Glutamatergic neuron (in vitro differentiated cells): ENCODE data around the gene SIM2. TPM values are rescaled to one million over a fixed set of nuclear protein-coding genes. Genes with fewer than 3 reads are reported as not detected.

ENCODE experiments used
- DNase-seq: peaks from one replicate; pipeline ENCODE4 v3.0.0; 2022
- H3K27ac Mint-ChIP-seq: one replicate; pipeline ENCODE4 v1.8.0; 2020; ENCODE audit warnings: mild to moderate bottlenecking, mixed read lengths, inconsistent platforms; ENCODE audit not compliant: unreplicated experiment
- H3K27me3 Mint-ChIP-seq: one replicate; pipeline ENCODE4 v1.8.0; 2020; ENCODE audit warnings: mild to moderate bottlenecking, moderate library complexity, mixed read lengths, inconsistent platforms; ENCODE audit not compliant: unreplicated experiment
- H3K36me3 Mint-ChIP-seq: one replicate; pipeline ENCODE4 v1.8.0; 2020; ENCODE audit warnings: mild to moderate bottlenecking, mixed read lengths, inconsistent platforms; ENCODE audit not compliant: unreplicated experiment
- H3K4me1 Mint-ChIP-seq: one replicate; pipeline ENCODE4 v1.8.0; 2020; ENCODE audit warnings: mild to moderate bottlenecking, low read depth, mixed read lengths, inconsistent platforms; ENCODE audit not compliant: unreplicated experiment
- H3K4me3 Mint-ChIP-seq: one replicate; pipeline ENCODE4 v1.8.0; 2020; ENCODE audit warnings: mild to moderate bottlenecking, mixed read lengths, inconsistent platforms; ENCODE audit not compliant: unreplicated experiment
- H3K9me3 Mint-ChIP-seq: one replicate; pipeline ENCODE4 v1.8.0; 2020; ENCODE audit warnings: mild to moderate bottlenecking, moderate library complexity, mixed read lengths, inconsistent platforms; ENCODE audit not compliant: unreplicated experiment
- CTCF ChIP-seq: fragments of 200-600 bp; sonication (generic); IDR thresholded peaks from one replicate; pipeline ENCODE4 v1.5.0; 2021; ENCODE audit not compliant: partially characterized antibody, unreplicated experiment
- total RNA-seq: library from RNA; stranded (reverse); fragmentation: NEBNext Ultra II Directional; extraction: Animal tissue kit (Norgen Biotek cat#: 25700); gene quantifications from one replicate; pipeline ENCODE4 v1.2.1, GENCODE V29; 2021; ENCODE audit not compliant: unreplicated experiment

Gene SIM2
- total RNA-seq, 1 donor from 2014 or later: 4.8 TPM

GRCh38 chr21:36676039-36676950 lies 22.6 kb upstream of the SIM2 start:
- no peak overlapping the region for H3K4me3 Mint-ChIP-seq
- H3K27me3 Mint-ChIP-seq: no peaks in the 10 kb centered on the region
- H3K4me1 Mint-ChIP-seq: no peaks in the 10 kb centered on the region
- peaks cover 11% of the 10 kb centered on the region for H3K36me3 Mint-ChIP-seq
- TF ChIP-seq CTCF: no peak
- peaks cover 2% of the 10 kb centered on the region for H3K9me3 Mint-ChIP-seq
- no peak for DNase-seq
- H3K27ac Mint-ChIP-seq: no peak overlapping the region

GRCh38 chr21:36677443-36677842 lies 21.5 kb upstream of the SIM2 start:
- Mint-ChIP-seq H3K4me3 (no peak overlapping the region), H3K9me3 (peaks cover 2% of the 10 kb centered on the region), H3K27ac (no peak overlapping the region), H3K27me3 (peaks cover 5% of the 10 kb centered on the region), H3K36me3 (peaks cover 15% of the 10 kb centered on the region), H3K4me1 (no peaks in the 10 kb centered on the region)
- DNase-seq: no peak
- no peak for TF ChIP-seq CTCF

DNA sequence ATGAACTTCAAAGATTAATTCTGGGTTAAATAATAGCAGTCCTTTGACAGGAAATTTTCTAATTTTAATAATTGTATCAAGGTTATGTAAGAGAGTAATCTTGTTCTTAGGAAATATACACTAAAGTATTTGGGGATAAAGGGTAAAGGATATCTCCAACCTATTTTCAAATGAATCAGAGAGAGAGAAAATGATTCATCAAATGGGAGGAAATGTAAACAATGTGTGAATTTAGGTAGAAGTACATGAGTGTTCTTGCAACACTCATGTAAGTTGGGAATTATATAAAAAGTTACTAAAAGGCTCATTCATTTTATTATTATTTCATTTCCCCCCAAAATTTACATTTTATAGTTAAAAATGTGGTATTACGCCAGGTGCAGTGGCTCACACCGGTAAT lies 20.4 kb upstream of the SIM2 start:
- H3K4me1 Mint-ChIP-seq: no peaks in the 10 kb centered on the region
- H3K9me3 Mint-ChIP-seq: peaks cover 2% of the 10 kb centered on the region
- no peak for DNase-seq
- H3K4me3 Mint-ChIP-seq: no peak overlapping the region
- H3K36me3 Mint-ChIP-seq: peaks cover 15% of the 10 kb centered on the region
- TF ChIP-seq CTCF: no peak
- H3K27ac Mint-ChIP-seq: no peak overlapping the region
- peaks cover 7% of the 10 kb centered on the region for H3K27me3 Mint-ChIP-seq

GRCh38 chr21:36681117-36681631 lies 17.7 kb upstream of the SIM2 start:
- TF ChIP-seq CTCF: no peak
- H3K4me1 Mint-ChIP-seq: no peaks in the 10 kb centered on the region
- H3K9me3 Mint-ChIP-seq: peaks cover 2% of the 10 kb centered on the region
- no peak for DNase-seq
- H3K36me3 Mint-ChIP-seq: peaks cover 15% of the 10 kb centered on the region
- H3K4me3 Mint-ChIP-seq: no peak overlapping the region
- H3K27me3 Mint-ChIP-seq: peaks cover 7% of the 10 kb centered on the region
- no peak overlapping the region for H3K27ac Mint-ChIP-seq
